BLaER1 (cell line): Measurements from ENCODE around the gene CDKAL1.

ENCODE experiments used
- H3K27ac ChIP-seq: shearing (Covaris generic); formaldehyde crosslinking; 2 replicates; pipeline ENCODE4 v1.8.1; 2022
- H3K27me3 ChIP-seq: shearing (Covaris generic); formaldehyde crosslinking; 2 replicates; pipeline ENCODE4 v1.8.1; 2022
- H3K36me3 ChIP-seq: shearing (Covaris generic); formaldehyde crosslinking; 2 replicates; pipeline ENCODE4 v1.8.1; 2022
- H3K4me1 ChIP-seq: shearing (Covaris generic); formaldehyde crosslinking; 2 replicates; pipeline ENCODE4 v1.8.1; 2022
- H3K4me2 ChIP-seq: shearing (Covaris generic); formaldehyde crosslinking; 2 replicates; pipeline ENCODE4 v1.8.1; 2022
- H3K4me3 ChIP-seq: shearing (Covaris generic); formaldehyde crosslinking; 2 replicates; pipeline ENCODE4 v1.8.1; 2022
- H3K9ac ChIP-seq: shearing (Covaris generic); formaldehyde crosslinking; 2 replicates; pipeline ENCODE4 v1.8.1; 2022
- H3K9me3 ChIP-seq: shearing (Covaris generic); formaldehyde crosslinking; 2 replicates; pipeline ENCODE4 v1.8.1; 2022
- H4K20me1 ChIP-seq: shearing (Covaris generic); formaldehyde crosslinking; 2 replicates; pipeline ENCODE4 v1.8.1; 2022
- Cebpa-rat ChIP-seq: shearing (Covaris generic); IDR thresholded peaks from 2 replicates; pipeline ENCODE4 v1.8.1; 2022

Gene CDKAL1

GRCh38 chr6:20791074-20791473, 256.8 kb downstream of the CDKAL1 start:
- no peak for TF ChIP-seq Cebpa-rat
- H3K9ac ChIP-seq = no peak overlapping the region
- no peak overlapping the region for H3K27ac ChIP-seq
- H3K36me3 ChIP-seq = 0 out of 2 replicates have a peak, but pooled peaks cover 3% of the 10 kb centered on the region
- H4K20me1 ChIP-seq = no peaks in the 10 kb centered on the region
- H3K4me2 ChIP-seq = no peak overlapping the region
- no peak overlapping the region for H3K4me3 ChIP-seq
- no peaks in the 10 kb centered on the region for H3K27me3 ChIP-seq
- H3K4me1 ChIP-seq = no peaks in the 10 kb centered on the region
- no peaks in the 10 kb centered on the region for H3K9me3 ChIP-seq

- H3K9ac ChIP-seq = no peak overlapping the region
- H3K9me3 ChIP-seq = no peaks in the 10 kb centered on the region
- H3K4me2 ChIP-seq = no peak overlapping the region
- H3K27ac ChIP-seq = no peak overlapping the region
- H3K36me3 ChIP-seq = 0 out of 2 replicates have a peak, but pooled peaks cover 3% of the 10 kb centered on the region
- no peak for TF ChIP-seq Cebpa-rat
- no peak overlapping the region for H3K4me3 ChIP-seq
- H3K27me3 ChIP-seq = no peaks in the 10 kb centered on the region
- no peaks in the 10 kb centered on the region for H4K20me1 ChIP-seq
- H3K4me1 ChIP-seq = no peaks in the 10 kb centered on the region
Measured at GRCh38 chr6:20791944-20792343, 257.7 kb downstream of the CDKAL1 start.

- H3K27me3 ChIP-seq = no peaks in the 10 kb centered on the region
- H3K36me3 ChIP-seq = no peaks in the 10 kb centered on the region
- H3K9me3 ChIP-seq = no peaks in the 10 kb centered on the region
- no peak overlapping the region for H3K9ac ChIP-seq
- H3K4me3 ChIP-seq = no peak overlapping the region
- H3K4me1 ChIP-seq = no peaks in the 10 kb centered on the region
- H3K27ac ChIP-seq = no peak overlapping the region
- TF ChIP-seq Cebpa-rat = no peak
- H3K4me2 ChIP-seq = no peak overlapping the region
- H4K20me1 ChIP-seq = no peaks in the 10 kb centered on the region
Measured at GRCh38 chr6:20793174-20793573, 258.9 kb downstream of the CDKAL1 start.

- TF ChIP-seq Cebpa-rat = no peak
- Histone ChIP-seq H3K9ac (no peak overlapping the region), H3K27ac (no peak overlapping the region), H3K4me3 (no peak overlapping the region), H3K27me3 (no peaks in the 10 kb centered on the region), H3K36me3 (no peaks in the 10 kb centered on the region), H3K9me3 (no peaks in the 10 kb centered on the region), H3K4me1 (no peaks in the 10 kb centered on the region), H4K20me1 (no peaks in the 10 kb centered on the region), H3K4me2 (no peak overlapping the region)
Measured at GRCh38 chr6:20797597-20797996, 263.3 kb downstream of the CDKAL1 start.

- Histone ChIP-seq H3K36me3 (no peaks in the 10 kb centered on the region), H3K4me3 (no peak overlapping the region), H3K9ac (no peak overlapping the region), H3K4me2 (no peak overlapping the region), H3K4me1 (no peaks in the 10 kb centered on the region), H4K20me1 (no peaks in the 10 kb centered on the region), H3K27me3 (no peaks in the 10 kb centered on the region), H3K27ac (no peak overlapping the region), H3K9me3 (0 out of 2 replicates have a peak, but pooled peaks cover 5% of the 10 kb centered on the region)
- TF ChIP-seq Cebpa-rat = no peak
Measured at GRCh38 chr6:20800229-20800628, 266.0 kb downstream of the CDKAL1 start.

- Histone ChIP-seq H3K27me3 (no peaks in the 10 kb centered on the region), H3K9me3 (peaks cover 6% of the 10 kb centered on the region; the same call in 1 of the 2 replicates), H3K4me1 (no peaks in the 10 kb centered on the region), H4K20me1 (no peaks in the 10 kb centered on the region), H3K4me3 (no peak overlapping the region), H3K36me3 (no peaks in the 10 kb centered on the region), H3K27ac (no peak overlapping the region), H3K4me2 (no peak overlapping the region), H3K9ac (no peak overlapping the region)
- no peak for TF ChIP-seq Cebpa-rat
Measured at GRCh38 chr6:20800653-20801052, 266.4 kb downstream of the CDKAL1 start.

GRCh38 chr6:20801595-20801994, 267.3 kb downstream of the CDKAL1 start:
- Histone ChIP-seq H3K27ac (no peak overlapping the region), H3K27me3 (no peaks in the 10 kb centered on the region), H3K36me3 (0 out of 2 replicates have a peak, but pooled peaks cover 7% of the 10 kb centered on the region), H4K20me1 (no peaks in the 10 kb centered on the region), H3K9ac (no peak overlapping the region), H3K4me1 (no peaks in the 10 kb centered on the region), H3K4me3 (no peak overlapping the region), H3K9me3 (peaks cover 15% of the 10 kb centered on the region), H3K4me2 (no peak overlapping the region)
- no peak for TF ChIP-seq Cebpa-rat

- Histone ChIP-seq H3K27ac (no peak overlapping the region), H3K36me3 (0 out of 2 replicates have a peak, but pooled peaks cover 7% of the 10 kb centered on the region), H3K9ac (no peak overlapping the region), H3K9me3 (peaks cover 24% of the 10 kb centered on the region), H3K4me2 (no peak overlapping the region), H3K4me1 (no peaks in the 10 kb centered on the region), H3K4me3 (no peak overlapping the region), H4K20me1 (no peaks in the 10 kb centered on the region), H3K27me3 (no peaks in the 10 kb centered on the region)
- TF ChIP-seq Cebpa-rat = no peak
Measured at GRCh38 chr6:20802596-20802995, 268.3 kb downstream of the CDKAL1 start.

- TF ChIP-seq Cebpa-rat = no peak
- Histone ChIP-seq H3K4me1 (no peaks in the 10 kb centered on the region), H3K9me3 (peaks cover 24% of the 10 kb centered on the region), H3K4me3 (no peak overlapping the region), H3K27me3 (no peaks in the 10 kb centered on the region), H4K20me1 (no peaks in the 10 kb centered on the region), H3K9ac (no peak overlapping the region), H3K27ac (no peak overlapping the region), H3K4me2 (no peak overlapping the region), H3K36me3 (0 out of 2 replicates have a peak, but pooled peaks cover 7% of the 10 kb centered on the region)
Measured at GRCh38 chr6:20805021-20805420, 270.8 kb downstream of the CDKAL1 start.

GRCh38 chr6:20806669-20807068, 272.4 kb downstream of the CDKAL1 start:
- H3K27ac ChIP-seq = no peak overlapping the region

GRCh38 chr6:20808439-20808838, 274.2 kb downstream of the CDKAL1 start:
- Histone ChIP-seq H3K4me3 (no peak overlapping the region), H3K27ac (no peak overlapping the region), H3K36me3 (0 out of 2 replicates have a peak, but pooled peaks cover 7% of the 10 kb centered on the region), H3K4me2 (no peak overlapping the region), H4K20me1 (no peaks in the 10 kb centered on the region), H3K9me3 (peaks cover 24% of the 10 kb centered on the region), H3K4me1 (no peaks in the 10 kb centered on the region), H3K27me3 (no peaks in the 10 kb centered on the region), H3K9ac (no peak overlapping the region)
- TF ChIP-seq Cebpa-rat = no peak

More at GRCh38 chr6:20806669-20807068, 272.4 kb downstream of the CDKAL1 start:
- H3K4me3 ChIP-seq = no peak overlapping the region
- H3K4me2 ChIP-seq = no peak overlapping the region
- no peaks in the 10 kb centered on the region for H4K20me1 ChIP-seq
- no peaks in the 10 kb centered on the region for H3K4me1 ChIP-seq
- H3K9ac ChIP-seq = no peak overlapping the region
- H3K27me3 ChIP-seq = no peaks in the 10 kb centered on the region
- H3K36me3 ChIP-seq = 0 out of 2 replicates have a peak, but pooled peaks cover 7% of the 10 kb centered on the region
- peaks cover 24% of the 10 kb centered on the region for H3K9me3 ChIP-seq
- no peak for TF ChIP-seq Cebpa-rat
